ENCODE data around the gene POLR2J.

Gene POLR2J

GRCh38 chr7:102468478-102469350 is 10.0 kb downstream of the POLR2J start:
- ChIA-PET CTCF (interaction anchor here (0.9 to 3.6 kb wide), 6 partner anchors 11 to 170 kb away, joined by 3 to 16 read pairs (median 8); no protein-coding TSS in a partner anchor), POLR2A (no interaction called here)
- TF ChIP-seq CTCF (IDR thresholded peaks at IDR 0.05; ENCODE audit: control extremely low read depth, extremely low read depth, low read depth, missing control alignments), result no peak
- DNase-seq (ENCODE audit: extremely low spot score), result no peak

GRCh38 chr7:102467581-102468477 is 10.9 kb downstream of the POLR2J start:
- CTCF ChIA-PET, result interaction anchor here (0.8 to 3.6 kb wide), 19 partner anchors 10 to 184 kb away, joined by 3 to 16 read pairs (median 4); no protein-coding TSS in a partner anchor
- no peak for DNase-seq (ENCODE audit: extremely low spot score)
- POLR2A ChIA-PET, result interaction anchor here (0.6 to 0.7 kb wide), 2 partner anchors 52 to 58 kb away, joined by 3 read pairs; no protein-coding TSS in a partner anchor
- no peak for TF ChIP-seq CTCF (IDR thresholded peaks at IDR 0.05; ENCODE audit: control extremely low read depth, extremely low read depth, low read depth, missing control alignments)

- DNase-seq (ENCODE audit: extremely low spot score), result no peak
- no peak for TF ChIP-seq CTCF (IDR thresholded peaks at IDR 0.05; ENCODE audit: control extremely low read depth, extremely low read depth, low read depth, missing control alignments)
- ChIA-PET POLR2A (interaction anchor here (0.6 kb wide), 1 partner anchor 102 kb away, joined by 3 read pairs; no protein-coding TSS in a partner anchor), CTCF (interaction anchor here (0.6 to 3.6 kb wide), 11 partner anchors 8 to 746 kb away, joined by 3 to 16 read pairs (median 6); no protein-coding TSS in a partner anchor)
These were observed 12.6 kb downstream of the POLR2J start for GRCh38 chr7:102466097-102466496.

GRCh38 chr7:102464577-102465280 is 14.0 kb downstream of the POLR2J start, which contains the start of the genes ALKBH4 and LRWD1:
Gene ALKBH4, minus strand, starts transcription at chr7:102464863. Its CDS starts 27 bp downstream, at chr7:102464836.
Gene LRWD1, plus strand, starts transcription at chr7:102464984. Its CDS starts 97 bp downstream, at chr7:102465081.
- TF ChIP-seq CTCF (IDR thresholded peaks at IDR 0.05; ENCODE audit: control extremely low read depth, extremely low read depth, low read depth, missing control alignments), result peak; percentile 12
- ChIA-PET POLR2A (no interaction called here), CTCF (interaction anchor here (0.9 to 1.8 kb wide), 4 partner anchors 14 to 57 kb away, joined by 3 to 7 read pairs (median 4); no protein-coding TSS in a partner anchor)
- peak; percentile 100 for DNase-seq (ENCODE audit: extremely low spot score)

GRCh38 chr7:102463841-102464576 is 14.7 kb downstream of the POLR2J start:
- TF ChIP-seq CTCF (IDR thresholded peaks at IDR 0.05; ENCODE audit: control extremely low read depth, extremely low read depth, low read depth, missing control alignments), result no peak
- DNase-seq (ENCODE audit: extremely low spot score), result no peak
- CTCF ChIA-PET, result interaction anchor here (0.9 to 1.8 kb wide), 4 partner anchors 14 to 57 kb away, joined by 3 to 7 read pairs (median 4); no protein-coding TSS in a partner anchor
- POLR2A ChIA-PET, result no interaction called here
